Esophagus squamous epithelium (tissue), 5 donors: ENCODE results near the gene KCNMA1. TPM values are rescaled to one million over a fixed set of nuclear protein-coding genes. Genes with fewer than 3 reads are reported as not detected.

Experiments
- DNase-seq: peaks from one replicate; lab custom pipeline; 2025; lab: John Stamatoyannopoulos, UW
- H3K27ac ChIP-seq, 4 donors: fragments of 200-600 bp; sonication (generic); one replicate each; pipeline ENCODE4 v1.5.1; 2016 to 2019; ENCODE audit warnings: mild to moderate bottlenecking in 1 of 4
- H3K27me3 ChIP-seq, 4 donors: fragments of 200-600 bp; sonication (generic); 1 replicate in 3 of 4; 2 replicates in 1 of 4; pipeline versions ENCODE4 v1.5.1 to v1.6.0; 2017 to 2021; ENCODE audit warnings: antibody characterized with exemption in 1 of 4
- H3K36me3 ChIP-seq, 3 donors: fragments of 200-600 bp; sonication (generic); one replicate each; pipeline ENCODE4 v1.5.1; 2016 to 2019
- H3K4me1 ChIP-seq, 3 donors: fragments of 200-600 bp; sonication (generic); one replicate each; pipeline ENCODE4 v1.5.1; 2017 to 2019
- H3K4me3 ChIP-seq, 4 donors: fragments of 200-600 bp; sonication (generic); 1 replicate in 3 of 4; 2 replicates in 1 of 4; pipeline ENCODE4 v1.5.1; 2016 to 2019; ENCODE audit warnings: mild to moderate bottlenecking in 2 of 4, moderate library complexity in 1 of 4
- H3K9me3 ChIP-seq, 3 donors: fragments of 200-600 bp; sonication (generic); one replicate each; pipeline ENCODE4 v1.5.1; 2016 to 2019
- CTCF ChIP-seq, 6 experiments: fragments of 450-650 bp in 4 of 6; fragments of 200-600 bp in 2 of 6; sonication (generic) in 2 of 6; IDR thresholded peaks; one replicate each; pipeline ENCODE4 v1.5.1; 2016 to 2019; ENCODE audit warnings: antibody characterized with exemption in 6 of 6, mild to moderate bottlenecking in 4 of 6, moderate library complexity in 4 of 6
- POLR2A ChIP-seq, 4 donors: fragments of 450-650 bp; IDR thresholded peaks; one replicate each; pipeline ENCODE4 v1.6.1; 2017; ENCODE audit warnings: antibody characterized with exemption in 4 of 4, mild to moderate bottlenecking in 4 of 4, moderate library complexity in 3 of 4
- WGBS, 2 donors: methylation state at CpG; one replicate each; pipeline ENCODE4 v1.1.5; 2018; 5-methylcytosine and 5-hydroxymethylcytosine counted together
- intact Hi-C: fragments of 100-400 bp; cut with DNase I; formaldehyde crosslinking; loops from one replicate; pipeline ENCODE4 v1.15.0; 2022
- total RNA-seq, 4 donors: library from RNA; depleted of rRNA; stranded (reverse); fragments of >200 nt; gene quantifications; one replicate each; pipeline ENCODE4 v1.1.0, GENCODE V29; 2016
- donor health status: DM: yes; HTN: yes; CAD: no.

KCNMA1 gene
- total RNA-seq, 4 donors from 2014 or later: 7.5 to 74.2 (median 18.0) TPM

GRCh38 chr10:77602913-77603533, 34.6 kb downstream of the KCNMA1 start:
- 31 to 45% methylated on average over 5 to 6 of the region's 7 CpGs for WGBS, 2 donors
- intact Hi-C loops: no loop called here

GRCh38 chr10:77602231-77602912, 35.2 kb downstream of the KCNMA1 start:
- no peak for TF ChIP-seq POLR2A (IDR thresholded peaks at IDR 0.05)
- TF ChIP-seq CTCF (IDR thresholded peaks at IDR 0.05): no peak
- intact Hi-C loops: no loop called here
- Histone ChIP-seq H3K4me1 (peaks cover 12 to 53% (median 20%) of the 10 kb centered on the region in 3 donors), H3K36me3 (no peaks in the 10 kb centered on the region), H3K27ac (peak overlapping the region in 1 of 4 donors; percentile 19), H3K4me3 (no peak overlapping the region), H3K27me3 (no peaks in the 10 kb centered on the region), H3K9me3 (no peaks in the 10 kb centered on the region)
- 57 to 71% methylated on average over 5 to 8 of the region's 8 CpGs for WGBS, 2 donors
- no peak for DNase-seq

More at GRCh38 chr10:77602913-77603533, 34.6 kb downstream of the KCNMA1 start:
- H3K27ac ChIP-seq: peak overlapping the region in 2 of 4 donors; percentile 19 to 60
- DNase-seq: no peak
- no peaks in the 10 kb centered on the region for H3K9me3 ChIP-seq
- TF ChIP-seq POLR2A (IDR thresholded peaks at IDR 0.05) (no peak), CTCF (IDR thresholded peaks at IDR 0.05) (no peak)
- peaks cover 12 to 59% (median 20%) of the 10 kb centered on the region in 3 donors for H3K4me1 ChIP-seq
- no peaks in the 10 kb centered on the region for H3K27me3 ChIP-seq
- no peaks in the 10 kb centered on the region for H3K36me3 ChIP-seq
- H3K4me3 ChIP-seq: no peak overlapping the region

- Histone ChIP-seq H3K27ac (no peak overlapping the region), H3K4me3 (no peak overlapping the region), H3K36me3 (no peaks in the 10 kb centered on the region), H3K9me3 (no peaks in the 10 kb centered on the region), H3K27me3 (no peaks in the 10 kb centered on the region), H3K4me1 (peaks cover 12 to 44% (median 16%) of the 10 kb centered on the region in 3 donors)
- TF ChIP-seq POLR2A (IDR thresholded peaks at IDR 0.05): no peak
- TF ChIP-seq CTCF (IDR thresholded peaks at IDR 0.05): no peak
- DNase-seq: no peak
- intact Hi-C loops: no loop called here
- 78 to 92% methylated on average over 3 of the region's 4 CpGs for WGBS, 2 donors
Observed at GRCh38 chr10:77601488-77601887, 36.1 kb downstream of the KCNMA1 start.

- H3K4me3 ChIP-seq: no peak overlapping the region
- DNase-seq: no peak
- H3K27me3 ChIP-seq: no peaks in the 10 kb centered on the region
- H3K9me3 ChIP-seq: no peaks in the 10 kb centered on the region
- WGBS, 2 donors: 75 to 84% methylated on average over 2 to 6 of the region's 6 CpGs
- TF ChIP-seq POLR2A (IDR thresholded peaks at IDR 0.05): no peak
- no peak for TF ChIP-seq CTCF (IDR thresholded peaks at IDR 0.05)
- peaks cover 12 to 35% (median 16%) of the 10 kb centered on the region in 3 donors for H3K4me1 ChIP-seq
- intact Hi-C loops: no loop called here
- H3K27ac ChIP-seq: no peak overlapping the region
- H3K36me3 ChIP-seq: no peaks in the 10 kb centered on the region
Observed at GRCh38 chr10:77600640-77601039, 37.0 kb downstream of the KCNMA1 start.

GRCh38 chr10:77599651-77600050, 38.0 kb downstream of the KCNMA1 start:
- intact Hi-C loops: no loop called here
- H3K27me3 ChIP-seq: no peaks in the 10 kb centered on the region
- no peak overlapping the region for H3K4me3 ChIP-seq
- 92 to 94% methylated on average over 4 of the region's 4 CpGs for WGBS, 2 donors
- TF ChIP-seq POLR2A (IDR thresholded peaks at IDR 0.05) (no peak), CTCF (IDR thresholded peaks at IDR 0.05) (no peak)
- no peaks in the 10 kb centered on the region for H3K36me3 ChIP-seq
- H3K27ac ChIP-seq: no peak overlapping the region
- peaks cover 12 to 30% (median 16%) of the 10 kb centered on the region in 3 donors for H3K4me1 ChIP-seq
- DNase-seq: no peak
- H3K9me3 ChIP-seq: no peaks in the 10 kb centered on the region
